Measurements from ENCODE around the gene RO60. TPM values are rescaled to one million over a fixed set of nuclear protein-coding genes. Genes with fewer than 3 reads are reported as not detected.

Gene RO60
- polyA plus RNA-seq, 2 of the 4 experiments (the other 2 are of a cell fraction), result 32.0 to 47.1 TPM

- no peak for TF ChIP-seq RAD21 (conservative IDR thresholded peaks at IDR 0.05 in 1 of 2, IDR thresholded peaks at IDR 0.05 in 1 of 2)
Measured at GRCh38 chr1:193094112-193094511, 34.7 kb downstream of the RO60 start (continued).

DNA sequence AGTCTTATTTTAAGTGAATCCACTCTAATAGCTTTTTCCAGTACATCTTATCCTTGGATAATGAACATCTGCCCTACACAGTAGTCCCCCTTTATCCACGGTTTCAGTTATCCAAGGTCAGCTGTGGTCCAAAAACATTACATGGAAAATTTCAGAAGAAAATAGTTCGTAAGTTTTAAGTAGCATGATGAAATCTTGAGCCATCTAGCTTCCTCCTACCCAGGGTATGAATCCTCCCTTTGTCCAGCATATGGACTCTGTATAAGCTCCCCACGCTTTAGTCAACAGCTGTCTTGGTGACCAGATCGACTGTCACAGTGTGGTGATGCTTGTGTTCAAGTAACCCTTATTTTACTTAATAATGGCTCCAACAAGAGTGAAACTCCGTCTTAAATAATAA is 43.2 kb downstream of the RO60 start:
- Histone ChIP-seq H3K9me3 (no peaks in the 10 kb centered on the region), H3K4me2 (no peak overlapping the region; the same call in 2 of the 3 replicates), H3K4me1 (peaks cover 17% of the 10 kb centered on the region; the same call in 2 of the 3 replicates), H3K4me3 (no peak overlapping the region), H3K27ac (no peak overlapping the region)
- TF ChIP-seq EHF (CRISPR knock-in tag; IDR thresholded peaks at IDR 0.05) (no peak), FOSB (CRISPR knock-in tag; IDR thresholded peaks at IDR 0.05) (no peak), SMC3 (IDR thresholded peaks at IDR 0.05) (no peak), NR3C1 (IDR thresholded peaks at IDR 0.05) (no peak), TFCP2L1 (CRISPR knock-in tag; IDR thresholded peaks at IDR 0.05) (no peak)
- 85% methylated on average over 5 of the region's 5 CpGs for WGBS (ENCODE audit: missing lambda C conversion rate)
- ATAC-seq (no peak), FAIRE-seq (no peak), DNase-seq (ENCODE audit: low read depth in 1 of 2, low spot score in 1 of 2) (no peak)
- CTCF ChIA-PET, result interaction anchor here (0.5 to 7.3 kb wide), 3 partner anchors 20 to 41 kb away, joined by 3 to 66 read pairs (median 6); partner anchors contain the start of gene CDC73
- POLR2A ChIA-PET, result no interaction called here

GRCh38 chr1:193103759-193104501 is 44.5 kb downstream of the RO60 start:
- DNase-seq (ENCODE audit: low read depth in 1 of 2, low spot score in 1 of 2), result no peak

More at GRCh38 chr1:193103759-193104501, 44.5 kb downstream of the RO60 start:
- 55% methylated on average over 9 of the region's 9 CpGs for WGBS (ENCODE audit: missing lambda C conversion rate)
- no peak for TF ChIP-seq FOSB (CRISPR knock-in tag; IDR thresholded peaks at IDR 0.05)
- TF ChIP-seq, protein P1, sequence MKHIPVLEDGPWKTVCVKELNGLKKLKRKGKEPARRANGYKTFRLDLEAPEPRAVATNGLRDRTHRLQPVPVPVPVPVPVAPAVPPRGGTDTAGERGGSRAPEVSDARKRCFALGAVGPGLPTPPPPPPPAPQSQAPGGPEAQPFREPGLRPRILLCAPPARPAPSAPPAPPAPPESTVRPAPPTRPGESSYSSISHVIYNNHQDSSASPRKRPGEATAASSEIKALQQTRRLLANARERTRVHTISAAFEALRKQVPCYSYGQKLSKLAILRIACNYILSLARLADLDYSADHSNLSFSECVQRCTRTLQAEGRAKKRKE (CRISPR knock-in tag; IDR thresholded peaks at IDR 0.05; ENCODE audit: low read depth), result no peak
- no peak for TF ChIP-seq MAZ (IDR thresholded peaks at IDR 0.05; ENCODE audit: borderline replicate concordance, low read depth, low read length)
- TF ChIP-seq TP53 (CRISPR knock-in tag; IDR thresholded peaks at IDR 0.05), result no peak
- TF ChIP-seq CBX8 (IDR thresholded peaks at IDR 0.05), result no peak
- TF ChIP-seq CBX2 (IDR thresholded peaks at IDR 0.05; ENCODE audit: borderline replicate concordance, low read depth), result no peak
- TF ChIP-seq REST (IDR thresholded peaks at IDR 0.05), result no peak
- TF ChIP-seq PBX3 (IDR thresholded peaks at IDR 0.05), result no peak
- TF ChIP-seq SMC3 (IDR thresholded peaks at IDR 0.05), result no peak
- TF ChIP-seq CEBPB (IDR thresholded peaks at IDR 0.05), result no peak
- no peak for TF ChIP-seq FOXS1 (CRISPR knock-in tag; IDR thresholded peaks at IDR 0.05)
- TF ChIP-seq HOXB13 (CRISPR knock-in tag; IDR thresholded peaks at IDR 0.05; ENCODE audit: low read depth), result no peak
- no peak for TF ChIP-seq ZFP36 (IDR thresholded peaks at IDR 0.05; ENCODE audit: borderline replicate concordance, partially characterized antibody)
- no peak for TF ChIP-seq HEYL (CRISPR knock-in tag; IDR thresholded peaks at IDR 0.05)
- TF ChIP-seq NR3C1 (IDR thresholded peaks at IDR 0.05), result no peak
- H3K4me2 ChIP-seq, result peak overlapping the region; percentile 91
- ATAC-seq (no peak), FAIRE-seq (no peak)
- peak overlapping the region; percentile 76 to 96 for H3K27ac ChIP-seq
- H3K9me3 ChIP-seq, result no peaks in the 10 kb centered on the region
- peak overlapping the region; percentile 67 for H3K4me3 ChIP-seq
- POLR2A ChIA-PET, result interaction anchor here (1.3 to 3.8 kb wide), 6 partner anchors 11 to 45 kb away, joined by 5 to 38 read pairs (median 12); partner anchors contain the start of genes CDC73, RO60 and UCHL5
- CTCF ChIA-PET, result interaction anchor here (0.6 to 7.3 kb wide), 10 partner anchors 10 to 67 kb away, joined by 3 to 66 read pairs (median 5); partner anchors contain the start of gene CDC73
- H3K4me1 ChIP-seq, result peaks cover 17% of the 10 kb centered on the region; the same call in 2 of the 3 replicates
